Uterus (tissue), 4 donors: ENCODE measurements around the gene RAB34. TPM values are rescaled to one million over a fixed set of nuclear protein-coding genes. Genes with fewer than 3 reads are reported as not detected.
A peak's percentile ranks its signal among the peaks of the same experiment; 100 is the strongest.

Experiments
- DNase-seq, 2 donors: peaks; one replicate each; pipeline ENCODE4 v3.0.0-alpha.2; 2019 to 2020
- H3K27ac ChIP-seq, 2 donors: fragments of 200-600 bp; sonication (generic); 1 replicate in 1 of 2; 2 replicates in 1 of 2; pipeline ENCODE4 v1.5.1; 2016 to 2018
- H3K27me3 ChIP-seq, 2 donors: fragments of 200-600 bp; sonication (generic); one replicate each; pipeline ENCODE4 v1.5.1; 2018 to 2019; ENCODE audit warnings: control low read depth in 1 of 2
- H3K36me3 ChIP-seq, 2 donors: fragments of 200-600 bp; sonication (generic); one replicate each; pipeline ENCODE4 v1.5.1; 2019; ENCODE audit warnings: control low read depth in 1 of 2
- H3K4me1 ChIP-seq, 2 donors: fragments of 200-600 bp; sonication (generic); one replicate each; pipeline ENCODE4 v1.5.1; 2018 to 2019; ENCODE audit warnings: control low read depth in 1 of 2
- H3K4me3 ChIP-seq, 2 donors: fragments of 200-600 bp; sonication (generic); 1 replicate in 1 of 2; 2 replicates in 1 of 2; pipeline ENCODE4 v1.5.1; 2018 to 2019; ENCODE audit warnings: mild to moderate bottlenecking in 1 of 2
- H3K9me3 ChIP-seq, 2 donors: fragments of 200-600 bp; sonication (generic); one replicate each; pipeline ENCODE4 v1.5.1; 2019; ENCODE audit warnings: control low read depth in 1 of 2
- POLR2A ChIP-seq, 2 donors: fragments of 450-650 bp; IDR thresholded peaks; one replicate each; pipeline ENCODE4 v1.6.1; 2016; ENCODE audit warnings: antibody characterized with exemption in 2 of 2, mild to moderate bottlenecking in 1 of 2, moderate library complexity in 1 of 2
- intact Hi-C: fragments of 100-400 bp; cut with DNase I; formaldehyde crosslinking; loops from one replicate; pipeline ENCODE4 v1.15.1; 2023; ENCODE audit warnings: low total_unique reads
- total RNA-seq, 4 donors: library from RNA; depleted of rRNA in 3 of 4; stranded (reverse); fragments of >200 nt in 3 of 4; gene quantifications; one replicate each; pipeline versions ENCODE4 v1.1.0 to v1.2.4, GENCODE V29; 2014 to 2023
- TF ChIP-seq, protein P1 (sequence below), 4 experiments: fragments of 200-600 bp in 2 of 4; fragments of 450-650 bp in 2 of 4; sonication (generic) in 2 of 4; IDR thresholded peaks; one replicate each; pipeline ENCODE4 v1.5.1; 2016 to 2019; ENCODE audit warnings: antibody characterized with exemption in 4 of 4, mild to moderate bottlenecking in 2 of 4, moderate library complexity in 1 of 4
- donor health status: DM: yes; HTN: yes; CAD: no.

RAB34 gene
- total RNA-seq, 4 donors from 2014 or later, result 113 to 411 (median 126) TPM

DNA sequence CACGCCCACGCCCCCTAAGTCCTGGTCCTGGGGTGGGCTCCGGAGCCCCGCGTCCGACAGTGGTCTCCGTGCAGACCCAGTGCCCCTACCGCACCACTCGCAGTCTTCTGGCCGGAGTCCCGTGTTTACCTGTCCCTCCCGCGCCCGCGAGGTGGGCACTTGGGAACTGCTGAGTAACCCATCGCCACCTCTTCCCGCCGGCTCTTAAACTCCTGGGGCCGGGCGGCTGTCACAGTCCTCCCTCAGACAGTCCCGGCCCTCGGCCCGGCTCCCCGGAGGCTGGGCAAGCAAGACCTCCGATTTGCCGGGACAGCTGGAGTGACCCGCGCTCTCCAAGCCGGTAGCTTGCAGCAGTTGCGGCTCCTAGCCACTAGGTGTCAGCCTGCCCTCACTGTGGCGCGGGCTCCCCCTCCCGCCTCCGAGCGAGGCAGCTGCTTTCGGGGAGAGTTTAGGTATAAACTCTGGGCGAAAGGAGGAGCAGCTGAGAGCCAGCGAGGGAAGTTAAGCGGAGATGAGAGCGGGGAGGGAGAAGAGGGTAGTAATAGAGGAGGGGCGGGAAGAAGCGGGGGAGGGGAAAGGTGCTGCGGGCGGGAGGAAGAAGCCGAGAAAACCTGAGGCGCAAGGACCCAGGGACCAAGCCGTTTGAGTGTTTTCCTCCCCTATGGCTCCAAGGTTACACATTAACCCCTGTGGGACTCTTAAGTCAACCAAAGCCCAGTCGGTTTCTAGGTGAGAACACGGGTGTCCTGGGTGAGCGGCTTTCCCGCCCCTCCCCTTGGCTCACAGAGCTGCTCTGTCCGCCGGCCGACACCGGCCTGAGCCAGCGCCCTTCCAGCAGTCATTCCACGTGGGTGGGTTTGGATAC is 9.2 kb upstream of the RAB34 start:
- intact Hi-C loops, result no loop called here
- peak overlapping the region; percentile 96 to 100 for H3K27ac ChIP-seq
- peak; percentile 92 to 95 for DNase-seq
- peaks cover 2 to 15% of the 10 kb centered on the region in 2 donors for H3K4me1 ChIP-seq
- no peaks in the 10 kb centered on the region for H3K36me3 ChIP-seq
- no peaks in the 10 kb centered on the region for H3K9me3 ChIP-seq
- TF ChIP-seq, protein P1, sequence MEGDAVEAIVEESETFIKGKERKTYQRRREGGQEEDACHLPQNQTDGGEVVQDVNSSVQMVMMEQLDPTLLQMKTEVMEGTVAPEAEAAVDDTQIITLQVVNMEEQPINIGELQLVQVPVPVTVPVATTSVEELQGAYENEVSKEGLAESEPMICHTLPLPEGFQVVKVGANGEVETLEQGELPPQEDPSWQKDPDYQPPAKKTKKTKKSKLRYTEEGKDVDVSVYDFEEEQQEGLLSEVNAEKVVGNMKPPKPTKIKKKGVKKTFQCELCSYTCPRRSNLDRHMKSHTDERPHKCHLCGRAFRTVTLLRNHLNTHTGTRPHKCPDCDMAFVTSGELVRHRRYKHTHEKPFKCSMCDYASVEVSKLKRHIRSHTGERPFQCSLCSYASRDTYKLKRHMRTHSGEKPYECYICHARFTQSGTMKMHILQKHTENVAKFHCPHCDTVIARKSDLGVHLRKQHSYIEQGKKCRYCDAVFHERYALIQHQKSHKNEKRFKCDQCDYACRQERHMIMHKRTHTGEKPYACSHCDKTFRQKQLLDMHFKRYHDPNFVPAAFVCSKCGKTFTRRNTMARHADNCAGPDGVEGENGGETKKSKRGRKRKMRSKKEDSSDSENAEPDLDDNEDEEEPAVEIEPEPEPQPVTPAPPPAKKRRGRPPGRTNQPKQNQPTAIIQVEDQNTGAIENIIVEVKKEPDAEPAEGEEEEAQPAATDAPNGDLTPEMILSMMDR (IDR thresholded peaks at IDR 0.05), result peak; percentile 99 to 100 (median 100)
- TF ChIP-seq POLR2A (IDR thresholded peaks at IDR 0.05), result peak in 1 of 2 donors; percentile 30
- H3K27me3 ChIP-seq, result no peaks in the 10 kb centered on the region
- peak overlapping the region; percentile 73 to 95 for H3K4me3 ChIP-seq

DNA sequence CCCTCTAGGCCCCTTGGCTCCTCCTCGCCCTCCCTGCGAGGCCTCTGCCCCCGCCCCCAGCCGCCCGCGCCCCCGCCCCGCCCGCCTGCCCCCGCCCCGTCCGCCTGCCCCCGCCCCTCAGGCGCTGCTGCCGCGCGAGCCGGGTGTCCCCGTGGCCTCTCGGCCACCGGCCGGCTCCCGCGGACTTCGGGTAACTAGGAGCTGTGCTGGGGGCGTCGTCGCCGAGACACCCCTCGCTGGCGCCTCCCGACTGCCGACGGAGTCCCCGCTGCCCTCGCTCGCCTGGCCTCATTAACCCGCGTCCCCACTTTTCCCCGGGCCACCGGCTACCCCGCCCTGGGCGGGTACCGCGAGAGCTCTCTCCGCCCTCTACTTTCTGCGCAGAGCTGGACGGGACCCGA is 8.6 kb upstream of the RAB34 start, which contains the start of gene TLCD1:
TSS of gene TLCD1 (minus strand) at position 8 of the 401 bp plus-strand sequence. CDS start 136 bp downstream, outside the sequence.
- peak in 1 of 2 donors; percentile 68 for DNase-seq

DNA sequence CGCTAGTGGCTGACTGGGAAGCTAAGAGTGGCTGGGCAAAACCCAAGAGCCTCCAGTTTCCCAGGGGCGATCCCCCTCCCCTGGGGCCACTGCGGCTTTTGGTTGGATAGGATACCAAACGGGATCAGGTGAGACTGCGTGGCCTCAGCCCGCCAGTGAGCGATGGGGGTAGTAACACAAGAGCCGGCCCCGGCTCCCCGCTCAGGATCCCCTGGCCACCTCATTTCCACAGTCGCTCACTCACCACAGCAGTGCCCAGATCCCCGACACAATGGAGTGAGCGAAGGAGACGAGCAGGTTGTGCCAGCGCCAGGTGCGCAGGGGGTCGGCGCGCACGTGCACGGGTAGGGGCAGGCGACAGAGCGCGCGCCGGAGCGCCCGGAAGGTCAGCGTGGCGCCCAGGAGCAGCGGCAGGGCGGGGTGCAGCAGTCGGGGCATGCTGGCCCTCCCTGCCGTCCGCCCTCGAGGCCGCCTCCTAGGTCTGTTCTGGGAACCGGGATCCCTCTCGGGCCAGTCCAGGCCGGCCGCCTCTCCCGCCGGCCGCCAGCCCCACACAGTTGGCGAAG is 8.1 kb upstream of the RAB34 start:
- no peak for DNase-seq
- intact Hi-C loops, result no loop called here
- Histone ChIP-seq H3K36me3 (no peaks in the 10 kb centered on the region), H3K9me3 (no peaks in the 10 kb centered on the region), H3K4me3 (peak overlapping the region; percentile 73 to 95), H3K27ac (peak overlapping the region; percentile 40 to 100), H3K4me1 (peaks cover 7 to 26% of the 10 kb centered on the region in 2 donors), H3K27me3 (no peaks in the 10 kb centered on the region)
- TF ChIP-seq, protein P1 (IDR thresholded peaks at IDR 0.05), result no peak
- peak in 1 of 2 donors; percentile 44 for TF ChIP-seq POLR2A (IDR thresholded peaks at IDR 0.05)

More for the DNA sequence above, 8.6 kb upstream of the RAB34 start, which contains the start of gene TLCD1:
- Histone ChIP-seq H3K4me1 (peaks cover 3 to 21% of the 10 kb centered on the region in 2 donors), H3K27ac (peak within 1 kb of the TSS; percentile 96 to 100), H3K36me3 (no peaks in the 10 kb centered on the region), H3K27me3 (no peaks in the 10 kb centered on the region), H3K9me3 (no peaks in the 10 kb centered on the region), H3K4me3 (peak within 1 kb of the TSS; percentile 73 to 95)
- intact Hi-C loops, result no loop called here
- TF ChIP-seq POLR2A (IDR thresholded peaks at IDR 0.05), result no peak
- TF ChIP-seq, protein P1 (IDR thresholded peaks at IDR 0.05), result no peak

DNA sequence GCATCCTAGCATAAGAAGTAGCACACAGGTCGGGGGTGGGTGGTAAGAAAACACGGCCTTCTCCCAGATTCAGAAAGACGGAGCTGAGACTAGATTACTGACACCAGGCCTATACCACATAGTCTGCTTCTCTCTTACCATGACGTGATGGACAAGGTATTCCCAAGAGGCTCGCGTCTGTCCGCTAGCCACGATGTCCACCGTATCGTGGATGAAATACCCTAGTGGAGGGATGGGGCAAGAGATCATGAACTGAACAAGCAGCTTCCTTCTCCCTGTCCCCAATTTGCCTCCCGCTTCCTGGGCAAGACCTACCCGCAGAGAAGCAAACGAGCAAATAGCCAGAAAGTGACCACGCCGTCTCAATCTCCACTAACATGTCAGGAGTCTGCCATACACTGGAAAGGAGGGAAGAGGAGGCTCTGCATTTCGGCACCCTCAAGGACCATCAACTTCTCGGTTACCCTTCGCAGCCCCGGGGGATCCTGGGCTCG is 7.5 kb upstream of the RAB34 start:
- no peak overlapping the region for H3K4me3 ChIP-seq
- H3K27me3 ChIP-seq, result no peaks in the 10 kb centered on the region
- H3K36me3 ChIP-seq, result no peaks in the 10 kb centered on the region
- TF ChIP-seq, protein P1 (IDR thresholded peaks at IDR 0.05), result no peak
- H3K27ac ChIP-seq, result peak overlapping the region; percentile 40 to 100
- intact Hi-C loops, result no loop called here
- H3K4me1 ChIP-seq, result peaks cover 8 to 31% of the 10 kb centered on the region in 2 donors
- no peaks in the 10 kb centered on the region for H3K9me3 ChIP-seq
- no peak for DNase-seq
